GM12891 (cell line): ENCODE measurements around the gene TSPAN7.

Experiments
- POLR2AphosphoS5 ChIP-seq: IDR thresholded peaks from 2 replicates; pipeline ENCODE4 v1.6.1; 2011; ENCODE audit warnings: low read depth, low read length, control low read depth
- SPI1 ChIP-seq: IDR thresholded peaks from 2 replicates; pipeline ENCODE4 v1.6.1; 2011; ENCODE audit warnings: low read depth, low read length, control low read depth

DNA sequence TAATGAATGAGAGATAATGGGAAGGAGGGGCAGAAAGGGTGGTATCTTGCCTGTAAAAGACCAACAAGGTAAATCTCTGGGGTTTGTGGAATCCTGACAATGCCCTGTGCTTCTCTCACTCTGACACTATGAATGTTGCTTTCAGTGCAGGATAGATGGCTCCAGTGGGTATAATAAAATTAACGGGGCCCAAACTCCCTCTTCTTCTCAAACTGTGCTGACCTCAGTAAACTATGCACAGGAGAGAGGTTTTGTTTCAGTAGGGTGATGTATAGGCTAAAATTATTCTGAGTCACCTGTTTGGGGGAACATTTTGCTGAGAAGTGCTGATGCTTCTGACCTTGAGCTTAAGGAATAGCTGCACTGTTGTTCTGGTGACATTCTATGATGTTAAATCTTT lies 82.6 kb downstream of the TSPAN7 start:
- TF ChIP-seq SPI1 (no peak), POLR2AphosphoS5 (no peak)
